ENCODE results near the gene ZFP36L1.

GRCh38 chr14:68790644-68791077 lies 2.2 kb downstream of the ZFP36L1 start:
- TF ChIP-seq POLR2AphosphoS5 (IDR thresholded peaks at IDR 0.05; ENCODE audit: low read depth, low read length) (0 out of 2 replicates have a peak, but pooled peaks have one; percentile 65), POLR2A (IDR thresholded peaks at IDR 0.05; ENCODE audit: low read depth, low read length) (no peak), TAF1 (IDR thresholded peaks at IDR 0.05; ENCODE audit: borderline replicate concordance, low read depth, low read length) (no peak)

All from GM12892 (cell line).